Measurements from ENCODE around the gene GRIK5. TPM values are rescaled to one million over a fixed set of nuclear protein-coding genes. Genes with fewer than 3 reads are reported as not detected.

The GRIK5 gene
- polyA plus RNA-seq, 1 experiment: 0.06 TPM

DNA sequence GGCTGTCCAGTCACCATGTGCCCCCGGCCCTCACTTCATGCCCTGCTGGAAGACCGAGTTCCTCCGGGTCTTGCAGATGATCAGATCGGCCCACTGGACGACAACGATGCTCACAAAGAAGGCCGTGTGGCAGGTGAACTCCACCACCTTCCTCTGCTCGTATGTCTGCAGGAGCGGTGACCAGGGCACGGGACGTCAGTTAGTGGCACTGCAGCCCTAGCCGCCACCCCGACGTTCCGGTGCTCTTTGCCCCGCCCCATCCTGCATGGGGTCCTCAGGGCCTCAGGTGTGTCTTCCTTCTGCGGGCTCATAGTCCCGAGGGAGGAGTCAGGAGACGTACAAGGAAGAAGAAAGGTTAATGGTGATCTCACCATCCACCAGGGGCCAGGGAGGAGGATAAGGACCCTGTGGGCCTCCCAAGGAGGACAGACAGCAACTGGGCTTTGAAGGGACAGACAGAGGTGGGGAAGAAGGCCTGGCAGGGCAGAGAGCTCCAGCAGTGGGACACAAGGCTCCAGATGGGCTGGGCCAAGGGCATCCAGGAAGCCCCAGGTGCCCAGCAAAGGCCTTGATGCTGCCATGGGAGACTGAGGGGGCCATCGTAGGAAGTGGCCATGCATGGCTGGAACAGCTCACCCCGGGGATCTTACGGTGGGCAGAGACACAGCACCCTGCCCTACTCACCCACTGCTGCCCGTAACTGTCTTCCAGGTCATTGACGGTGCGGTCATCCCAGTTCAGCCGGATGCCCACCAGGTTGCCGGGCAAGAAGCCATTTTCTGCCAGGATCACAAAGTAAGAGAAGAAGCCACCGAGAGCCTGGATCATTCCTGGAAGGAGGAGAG is 101.0 kb downstream of the GRIK5 start:
- Histone ChIP-seq H3K27me3 (ENCODE audit: control insufficient read depth, insufficient read depth, low read length) (peaks cover 2% of the 10 kb centered on the region; the same call in 1 of the 2 replicates), H3K4me3 (ENCODE audit: low read depth, low read length) (no peak overlapping the region), H3K36me3 (ENCODE audit: control insufficient read depth, insufficient read depth, low read length) (no peaks in the 10 kb centered on the region)
- POLR2A ChIA-PET: interaction anchor here (0.6 kb wide), 1 partner anchor 10 kb away, joined by 3 read pairs; no protein-coding TSS in a partner anchor
- DNase-seq (ENCODE audit: low read depth): no peak
- CTCF ChIA-PET: interaction anchor here (1.6 kb wide), 1 partner anchor 17 kb away, joined by 4 read pairs; no protein-coding TSS in a partner anchor
- TF ChIP-seq, protein P1, sequence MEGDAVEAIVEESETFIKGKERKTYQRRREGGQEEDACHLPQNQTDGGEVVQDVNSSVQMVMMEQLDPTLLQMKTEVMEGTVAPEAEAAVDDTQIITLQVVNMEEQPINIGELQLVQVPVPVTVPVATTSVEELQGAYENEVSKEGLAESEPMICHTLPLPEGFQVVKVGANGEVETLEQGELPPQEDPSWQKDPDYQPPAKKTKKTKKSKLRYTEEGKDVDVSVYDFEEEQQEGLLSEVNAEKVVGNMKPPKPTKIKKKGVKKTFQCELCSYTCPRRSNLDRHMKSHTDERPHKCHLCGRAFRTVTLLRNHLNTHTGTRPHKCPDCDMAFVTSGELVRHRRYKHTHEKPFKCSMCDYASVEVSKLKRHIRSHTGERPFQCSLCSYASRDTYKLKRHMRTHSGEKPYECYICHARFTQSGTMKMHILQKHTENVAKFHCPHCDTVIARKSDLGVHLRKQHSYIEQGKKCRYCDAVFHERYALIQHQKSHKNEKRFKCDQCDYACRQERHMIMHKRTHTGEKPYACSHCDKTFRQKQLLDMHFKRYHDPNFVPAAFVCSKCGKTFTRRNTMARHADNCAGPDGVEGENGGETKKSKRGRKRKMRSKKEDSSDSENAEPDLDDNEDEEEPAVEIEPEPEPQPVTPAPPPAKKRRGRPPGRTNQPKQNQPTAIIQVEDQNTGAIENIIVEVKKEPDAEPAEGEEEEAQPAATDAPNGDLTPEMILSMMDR (IDR thresholded peaks at IDR 0.05; ENCODE audit: insufficient read depth, low read depth, low read length): no peak

- ChIA-PET POLR2A (no interaction called here), CTCF (no interaction called here)
- Histone ChIP-seq H3K36me3 (ENCODE audit: control insufficient read depth, insufficient read depth, low read length) (no peaks in the 10 kb centered on the region), H3K4me3 (ENCODE audit: low read depth, low read length) (no peak overlapping the region), H3K27me3 (ENCODE audit: control insufficient read depth, insufficient read depth, low read length) (peaks cover 2% of the 10 kb centered on the region; the same call in 1 of the 2 replicates)
- TF ChIP-seq, protein P1 (IDR thresholded peaks at IDR 0.05; ENCODE audit: insufficient read depth, low read depth, low read length): no peak
- no peak for DNase-seq (ENCODE audit: low read depth)
These were observed 102.8 kb downstream of the GRIK5 start for GRCh38 chr19:41967054-41967783.

- Histone ChIP-seq H3K36me3 (ENCODE audit: control insufficient read depth, insufficient read depth, low read length) (no peaks in the 10 kb centered on the region), H3K4me3 (ENCODE audit: low read depth, low read length) (no peak overlapping the region), H3K27me3 (ENCODE audit: control insufficient read depth, insufficient read depth, low read length) (no peaks in the 10 kb centered on the region)
- TF ChIP-seq, protein P1 (IDR thresholded peaks at IDR 0.05; ENCODE audit: insufficient read depth, low read depth, low read length): no peak
- DNase-seq (ENCODE audit: low read depth): no peak
- ChIA-PET POLR2A (no interaction called here), CTCF (interaction anchor here (0.7 to 1.5 kb wide), 2 partner anchors 29 to 32 kb away, joined by 3 to 7 read pairs; partner anchors contain the start of gene ATP1A3)
These were observed 104.9 kb downstream of the GRIK5 start for GRCh38 chr19:41965106-41965505.

GRCh38 chr19:41960973-41961372 is 109.0 kb downstream of the GRIK5 start:
- POLR2A ChIA-PET: interaction anchor here (0.6 kb wide), 1 partner anchor 103 kb away, joined by 4 read pairs; no protein-coding TSS in a partner anchor
- H3K27me3 ChIP-seq (ENCODE audit: control insufficient read depth, insufficient read depth, low read length): no peaks in the 10 kb centered on the region
- TF ChIP-seq, protein P1 (IDR thresholded peaks at IDR 0.05; ENCODE audit: insufficient read depth, low read depth, low read length): no peak
- H3K36me3 ChIP-seq (ENCODE audit: control insufficient read depth, insufficient read depth, low read length): peaks cover 6% of the 10 kb centered on the region
- H3K4me3 ChIP-seq (ENCODE audit: low read depth, low read length): no peak overlapping the region
- no peak for DNase-seq (ENCODE audit: low read depth)
- CTCF ChIA-PET: interaction anchor here (1.3 to 1.5 kb wide), 2 partner anchors 65 to 74 kb away, joined by 3 to 5 read pairs; no protein-coding TSS in a partner anchor

Data from BJ (cell line).